Left renal cortex interstitium (tissue), 4 donors: ENCODE measurements around the gene IFNK. TPM values are rescaled to one million over a fixed set of nuclear protein-coding genes. Genes with fewer than 3 reads are reported as not detected.
A peak's percentile ranks its signal among the peaks of the same experiment; 100 is the strongest.

Source experiments
- DNase-seq, 4 donors: peaks; one replicate each; pipeline ENCODE4 v3.0.0-alpha.2; 2013; ENCODE audit warnings: low read depth in 4 of 4, low spot score in 2 of 4, missing footprints in 1 of 4
- polyA plus RNA-seq, 4 donors: library from polyadenylated mRNA; unstranded; fragments of 120-200 nt; gene quantifications; one replicate each; pipeline ENCODE4 v1.2.1, GENCODE V29; 2013; ENCODE audit not compliant: insufficient read length in 4 of 4

Gene IFNK
- polyA plus RNA-seq, 4 donors: not detected

DNA sequence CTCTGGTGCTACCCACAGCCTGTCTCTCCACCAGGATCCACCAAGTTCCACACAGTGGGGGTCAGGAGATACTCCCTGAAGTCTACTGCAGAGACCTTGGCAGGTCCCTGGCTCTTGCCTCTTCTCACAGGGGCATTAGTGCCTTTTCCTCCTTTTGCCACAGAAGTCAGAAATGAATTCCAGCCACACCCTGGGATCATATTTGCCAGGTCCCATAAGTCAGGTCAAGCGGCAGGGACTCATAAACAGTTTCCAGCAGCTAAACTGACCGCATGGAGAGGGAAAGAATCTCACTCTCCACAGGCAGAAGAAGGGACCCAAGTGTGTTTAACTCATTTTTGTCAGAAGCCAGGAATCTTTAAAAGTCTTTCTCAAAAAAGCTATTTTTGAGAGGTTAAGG, 13.3 kb upstream of the IFNK start:
- DNase-seq: no peak

DNA sequence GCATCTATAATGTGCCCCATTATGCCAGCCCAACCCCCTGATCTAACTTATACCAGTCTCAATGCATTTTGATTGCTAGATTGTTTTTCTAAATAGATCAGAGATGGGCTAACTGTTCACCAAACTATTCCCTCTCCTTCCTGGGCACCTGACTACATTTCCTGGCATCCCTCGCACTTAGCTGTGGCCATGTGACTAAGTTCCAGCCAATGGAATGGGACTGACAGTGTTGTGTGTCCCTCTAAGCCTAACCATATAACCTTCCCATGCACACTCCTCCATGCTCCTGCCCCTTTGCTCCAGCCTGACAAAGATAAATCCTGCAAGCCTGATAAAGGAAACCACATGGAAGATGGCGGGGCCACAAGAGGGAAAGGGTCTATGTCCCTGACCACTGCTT, 12.3 kb upstream of the IFNK start:
- no peak for DNase-seq

DNA sequence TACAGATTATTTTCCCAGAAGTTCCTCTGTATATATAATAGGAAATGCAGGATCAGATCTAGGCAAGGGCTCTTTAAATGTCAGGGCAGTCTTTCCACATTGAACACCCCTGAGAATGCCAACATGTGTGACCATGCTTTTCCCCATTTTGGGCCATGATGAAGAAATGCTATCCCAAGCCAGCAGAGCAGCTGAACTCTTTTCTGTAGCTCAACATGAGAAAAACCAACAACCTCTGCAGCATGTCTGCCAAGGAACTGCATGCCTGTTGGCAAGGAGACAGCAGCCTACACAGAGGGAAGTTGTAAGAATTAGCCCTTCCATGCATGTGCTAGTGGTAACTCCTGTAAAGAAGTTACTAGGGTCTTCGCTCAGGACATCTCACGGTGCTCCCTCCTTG, 9.5 kb upstream of the IFNK start:
- no peak for DNase-seq

DNA sequence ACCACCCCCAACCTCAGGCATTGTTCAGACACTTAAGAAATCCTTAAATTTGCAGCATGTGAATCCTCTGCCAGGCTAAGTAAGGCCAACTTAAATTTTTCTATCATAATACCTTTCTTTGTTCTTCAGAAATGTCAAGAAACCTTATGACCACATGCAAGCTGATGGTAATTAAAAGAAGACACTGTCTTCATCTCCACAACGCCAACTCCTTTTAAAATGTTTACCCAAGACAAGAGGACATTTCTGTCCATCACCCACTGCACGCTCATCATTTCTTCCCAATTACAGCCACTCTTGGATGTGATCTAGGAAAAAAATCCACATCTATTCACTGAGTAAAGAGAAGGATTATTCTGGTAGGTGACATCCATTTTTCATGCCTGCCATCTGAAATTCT, 6.1 kb upstream of the IFNK start:
- no peak for DNase-seq

DNA sequence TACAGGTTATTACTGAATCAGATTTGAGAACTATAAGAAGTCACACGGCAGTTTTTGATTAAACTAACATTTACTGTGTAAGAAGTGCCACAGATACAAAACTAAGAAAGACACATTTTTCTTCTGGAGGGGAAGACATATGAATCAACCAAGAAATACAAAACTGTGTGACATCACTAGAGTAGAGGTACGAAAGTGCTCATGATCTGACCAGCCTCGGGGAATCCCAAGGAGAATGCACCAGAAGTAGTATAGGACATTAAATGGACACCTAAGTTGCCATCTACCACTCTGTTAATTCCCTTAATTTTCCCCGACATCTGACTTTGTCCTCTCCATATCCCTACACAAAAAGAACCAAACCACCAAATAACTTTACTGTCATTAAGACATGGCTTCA, 5.3 kb upstream of the IFNK start:
- DNase-seq: no peak

DNA sequence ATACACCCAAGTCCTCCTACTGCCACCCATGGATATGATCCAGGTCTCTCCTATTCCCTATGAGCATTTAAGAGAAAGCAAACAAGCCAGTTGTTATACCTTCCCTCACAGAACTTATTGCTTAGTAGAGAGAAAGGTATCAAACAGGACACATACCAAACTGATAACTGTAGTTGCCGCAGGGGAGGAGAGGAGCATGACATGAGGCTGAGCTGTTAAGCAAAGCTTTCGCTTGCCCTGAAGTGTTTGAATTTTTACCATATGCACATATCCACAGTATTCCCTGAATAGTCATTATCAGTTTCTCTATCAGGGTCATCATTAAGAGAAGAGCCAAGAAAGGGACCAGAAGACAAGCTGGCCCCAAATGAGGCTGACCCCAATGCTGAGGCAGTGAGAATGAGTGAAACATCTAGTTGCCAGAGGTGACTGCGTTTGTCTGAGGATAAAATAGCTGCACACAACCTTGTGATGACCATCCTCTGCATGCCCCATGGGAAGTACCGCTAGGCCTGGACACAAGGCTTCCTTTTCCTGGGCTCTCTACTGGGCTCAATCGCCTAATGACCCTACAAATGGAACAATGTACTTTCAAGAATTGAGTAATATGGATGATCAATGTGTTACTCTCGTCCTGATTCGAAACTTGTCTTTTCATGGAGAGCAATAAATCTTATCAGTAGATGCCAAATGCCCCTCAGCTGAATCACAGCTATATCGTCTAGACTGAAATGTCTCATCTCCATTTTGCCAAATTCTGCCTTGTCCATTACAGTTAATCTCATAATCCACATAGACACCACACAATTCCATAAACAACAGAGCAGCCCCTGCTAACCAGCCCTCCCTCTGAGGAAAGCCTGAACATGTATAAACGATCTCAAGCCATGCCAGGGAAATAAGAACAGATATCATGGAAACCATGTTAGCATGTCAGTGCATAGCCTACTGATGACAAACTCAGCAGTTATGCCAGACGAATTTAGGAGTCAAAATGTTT, 4.3 kb upstream of the IFNK start:
- DNase-seq: no peak

DNA sequence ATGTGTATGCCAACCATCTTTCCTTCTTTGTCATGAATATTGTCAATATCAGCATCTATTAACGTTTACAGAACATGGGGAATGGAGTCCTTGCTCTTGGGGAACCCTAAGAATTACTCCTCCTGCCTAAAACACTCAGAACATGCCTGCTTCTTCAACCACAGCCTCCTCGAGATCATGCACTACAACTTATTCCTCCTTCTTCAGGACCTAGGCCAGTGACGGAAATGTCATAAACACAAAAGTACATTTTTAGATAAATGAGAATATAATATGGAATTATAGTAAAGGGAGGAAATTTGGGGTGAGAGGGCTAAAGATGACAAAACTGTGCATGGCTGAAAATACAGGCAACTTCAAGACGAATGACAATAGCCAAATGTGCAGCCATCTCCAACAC, 3.1 kb upstream of the IFNK start:
- no peak for DNase-seq

DNA sequence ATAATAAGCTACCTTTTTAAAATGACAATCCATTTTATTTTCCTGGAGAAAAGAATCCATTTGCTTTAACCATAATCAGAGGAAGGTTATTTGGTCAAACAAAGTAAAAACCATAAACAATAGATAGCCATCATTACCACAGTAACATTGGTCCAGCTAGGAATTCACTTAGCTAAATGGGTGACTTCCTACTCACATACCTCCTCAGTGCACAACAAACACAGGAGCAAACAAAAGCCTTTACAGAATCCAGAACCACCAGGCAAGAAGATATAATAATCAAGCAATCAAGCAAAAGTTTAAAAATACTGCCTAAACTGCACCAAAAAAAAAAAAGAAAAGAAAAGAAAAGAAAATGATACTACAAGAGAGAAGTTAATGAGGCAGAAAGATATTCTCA, 949 bp upstream of the IFNK start:
- DNase-seq: no peak

DNA sequence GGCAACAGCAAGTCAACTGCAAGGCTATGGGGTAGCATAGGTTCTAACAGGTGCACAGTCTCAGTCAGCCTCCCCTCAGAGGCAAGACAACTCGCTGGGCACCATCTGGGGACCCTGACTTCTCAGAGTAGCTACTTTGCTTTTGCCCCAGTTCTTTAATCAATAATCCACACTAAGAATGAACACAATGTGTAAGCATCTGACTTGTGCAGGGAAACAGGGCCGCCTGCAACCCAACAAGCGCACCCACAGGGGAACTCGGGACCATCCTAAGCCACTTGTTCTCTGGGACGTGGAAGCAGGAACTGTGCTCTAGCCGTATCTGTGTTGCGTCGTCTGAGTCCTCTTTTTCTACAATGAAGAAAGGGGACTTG, 3.6 kb downstream of the IFNK start:
- no peak for DNase-seq

DNA sequence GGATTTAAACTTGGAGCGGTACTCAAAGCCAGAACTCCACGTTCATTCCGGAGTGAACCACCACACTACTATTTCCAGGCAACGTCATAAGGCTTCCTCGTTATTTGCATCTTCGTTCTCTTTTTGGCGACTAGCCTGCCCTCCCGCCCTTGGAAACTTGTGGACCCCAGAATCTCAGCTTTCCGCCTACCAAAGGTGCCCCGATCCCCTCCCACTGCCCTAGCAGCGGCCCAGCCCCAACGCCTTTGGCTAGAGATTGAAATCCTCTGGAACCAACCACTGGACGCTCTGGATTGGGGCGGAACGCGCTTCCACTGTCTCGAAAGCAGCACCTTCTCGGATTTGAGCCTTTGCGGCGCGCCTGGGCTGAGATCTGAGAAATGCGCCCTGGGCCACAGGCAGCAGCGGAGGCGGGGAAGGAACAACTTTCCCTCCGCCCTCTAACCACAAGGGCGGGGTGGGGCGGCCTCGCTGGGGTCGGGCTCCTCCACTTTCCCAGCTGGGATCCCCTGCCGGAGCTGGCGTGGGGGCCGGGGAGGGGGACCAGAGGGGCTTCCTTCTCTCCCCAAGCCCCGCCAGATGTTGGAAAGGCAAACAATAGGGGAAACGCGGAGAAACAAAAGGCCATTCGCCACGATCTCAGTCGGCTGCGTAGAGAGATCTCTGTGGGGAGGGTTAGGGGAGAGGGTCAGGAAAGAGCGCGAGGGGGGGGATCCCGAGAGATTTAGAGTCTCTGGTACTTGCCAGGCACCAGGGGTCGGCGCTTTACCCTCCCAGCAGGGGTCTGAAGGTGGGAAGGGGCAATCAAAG, 4.2 kb downstream of the IFNK start:
- DNase-seq: peak in 2 of 4 donors; percentile 56 to 65

DNA sequence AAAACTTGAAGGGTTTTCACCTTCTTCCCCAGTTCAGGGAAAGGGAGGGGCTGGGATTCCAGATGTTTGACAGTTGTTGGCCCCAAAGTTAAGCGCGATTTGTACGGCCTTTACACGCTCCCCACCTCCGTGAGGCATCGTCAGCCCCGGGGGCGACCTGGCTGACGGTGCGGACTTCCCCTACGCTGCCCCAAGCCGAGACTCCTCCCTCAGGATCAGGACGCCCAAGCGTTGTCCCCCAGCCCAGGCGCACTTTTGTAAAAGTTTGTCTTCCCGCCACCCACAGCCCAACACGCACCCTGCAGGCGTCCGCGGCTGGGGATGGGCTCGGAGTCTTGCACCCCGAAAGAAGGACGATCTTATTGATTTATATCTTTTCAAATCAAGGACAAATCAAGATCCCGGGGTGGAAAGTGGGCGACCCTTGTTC, 4.8 kb downstream of the IFNK start:
- DNase-seq: peak in 2 of 4 donors; percentile 53 to 55

DNA sequence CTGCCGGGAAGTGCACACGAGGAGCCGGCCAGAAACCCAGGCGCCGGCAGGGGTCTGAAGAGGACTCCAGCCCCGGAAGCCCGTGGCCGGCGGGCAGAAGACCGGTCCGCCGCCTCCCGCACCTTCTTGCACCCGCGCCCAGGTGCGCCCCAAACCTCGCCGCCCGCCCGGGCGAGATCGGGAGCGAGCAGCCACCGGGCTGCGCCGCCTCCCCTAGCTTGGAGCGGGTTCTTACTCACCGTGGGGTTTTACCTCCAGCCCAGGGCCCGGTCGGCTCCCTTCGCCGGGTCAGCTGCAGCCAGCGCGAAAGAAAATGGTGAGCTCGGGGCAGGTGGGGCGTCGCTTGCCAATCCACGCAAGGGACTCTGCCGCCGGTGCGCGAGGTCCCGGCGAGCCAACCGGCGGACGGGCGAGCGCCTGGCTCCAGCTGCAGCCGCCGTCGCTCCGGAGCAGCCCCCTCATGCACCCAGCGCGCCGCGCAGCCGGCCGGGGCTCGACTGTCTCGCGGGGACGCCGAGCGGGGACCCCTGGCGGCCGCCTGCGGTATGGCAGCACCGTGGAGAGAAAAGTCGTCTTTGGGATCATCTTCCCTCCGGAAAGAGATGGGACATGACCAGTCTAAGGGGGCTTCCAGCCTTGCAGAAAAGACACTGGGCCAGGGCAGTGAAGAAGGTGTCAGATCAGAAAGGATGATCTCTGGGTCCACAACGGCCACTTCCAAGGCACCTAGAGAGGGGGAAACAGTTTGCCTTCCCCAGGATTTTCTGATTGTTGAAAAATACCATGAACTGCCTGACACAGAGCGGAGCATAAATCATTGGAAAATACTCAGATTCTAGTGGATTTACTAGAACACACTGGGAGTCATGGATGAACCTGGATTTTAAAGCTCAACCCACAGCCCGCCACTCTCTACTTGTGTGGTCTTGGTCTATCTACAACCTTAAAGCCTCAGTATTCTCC, 5.5 kb downstream of the IFNK start, which contains the start of gene MOB3B:
Gene MOB3B (minus strand): TSS at position 499 of the 963 bp plus-strand sequence. CDS start 74,264 bp downstream, outside the sequence.
- DNase-seq: peak in 2 of 4 donors; percentile 72 to 73

DNA sequence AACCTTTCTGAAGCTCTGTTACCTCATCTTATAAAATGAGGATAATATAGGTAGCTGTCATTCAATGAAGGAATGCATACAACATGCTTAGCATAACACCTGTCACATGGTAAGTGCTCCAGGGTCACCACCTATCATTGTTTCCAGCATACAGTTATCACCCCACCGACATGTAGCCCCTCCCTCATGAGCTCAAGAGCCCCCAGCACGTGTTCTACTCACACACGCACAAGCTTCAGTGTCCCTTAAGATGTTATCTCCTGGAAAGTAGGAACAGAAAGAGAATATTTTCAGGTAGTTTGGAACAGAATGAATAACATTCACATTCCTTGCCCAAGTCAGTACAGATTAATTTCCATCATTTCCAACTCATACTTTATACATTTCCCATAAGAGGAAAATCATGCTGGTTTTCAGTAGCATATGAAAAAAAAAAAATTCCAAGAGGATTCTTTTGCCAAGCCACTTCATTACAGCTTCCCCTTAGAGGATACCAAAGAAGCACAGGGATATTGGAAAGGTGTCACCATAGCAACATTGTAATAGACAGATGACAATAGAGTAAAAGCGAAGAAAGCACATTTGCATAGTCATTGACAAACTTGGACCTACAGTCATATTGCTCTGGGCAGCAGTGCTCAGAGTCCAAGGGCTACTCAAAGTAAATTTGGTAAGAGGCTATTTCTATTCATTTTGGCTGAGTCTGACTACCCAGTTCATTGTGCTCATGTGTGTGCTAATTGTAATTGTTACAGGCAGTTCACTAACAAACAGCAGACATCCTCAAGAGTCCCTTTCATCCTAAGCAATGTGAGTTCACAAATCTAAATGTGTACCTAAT, 7.0 kb downstream of the IFNK start:
- no peak for DNase-seq

DNA sequence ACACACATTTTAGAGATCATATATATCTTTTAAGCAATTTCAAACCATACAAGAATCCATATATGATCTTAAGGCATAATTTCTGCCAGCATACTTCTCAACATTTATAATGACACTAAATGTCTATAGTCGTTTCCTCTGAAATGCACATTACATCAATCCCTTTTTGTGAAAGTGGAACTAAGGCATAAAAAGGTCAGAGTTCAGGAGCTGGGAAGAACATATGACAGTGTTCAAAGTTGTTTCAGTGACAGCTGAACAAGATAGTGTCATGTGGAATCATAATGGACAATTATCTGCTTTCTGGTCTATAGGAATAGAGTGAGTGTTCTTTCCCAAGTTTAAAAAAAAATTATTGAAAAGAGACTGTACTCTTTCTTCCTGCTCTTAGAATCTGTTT, 8.0 kb downstream of the IFNK start:
- DNase-seq: no peak

DNA sequence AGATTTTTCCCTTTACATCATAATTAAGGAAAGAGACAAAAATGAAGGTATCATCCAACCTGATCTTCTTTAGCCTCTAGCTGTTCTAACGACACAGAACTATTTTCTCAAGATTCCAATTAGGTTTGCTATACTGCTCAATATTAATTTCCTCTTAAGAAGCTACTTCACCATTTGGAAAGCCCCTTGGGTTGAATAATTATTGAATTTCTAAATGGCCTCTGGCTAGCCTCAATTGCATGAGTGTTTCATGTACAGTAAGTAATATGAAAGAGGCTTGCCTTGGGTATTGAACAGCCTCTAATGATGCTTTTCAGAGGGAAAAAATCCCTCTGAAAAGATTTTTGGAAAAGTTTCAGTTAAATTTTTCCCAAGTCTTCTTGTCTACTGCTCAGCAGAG, 9.2 kb downstream of the IFNK start:
- DNase-seq: no peak

DNA sequence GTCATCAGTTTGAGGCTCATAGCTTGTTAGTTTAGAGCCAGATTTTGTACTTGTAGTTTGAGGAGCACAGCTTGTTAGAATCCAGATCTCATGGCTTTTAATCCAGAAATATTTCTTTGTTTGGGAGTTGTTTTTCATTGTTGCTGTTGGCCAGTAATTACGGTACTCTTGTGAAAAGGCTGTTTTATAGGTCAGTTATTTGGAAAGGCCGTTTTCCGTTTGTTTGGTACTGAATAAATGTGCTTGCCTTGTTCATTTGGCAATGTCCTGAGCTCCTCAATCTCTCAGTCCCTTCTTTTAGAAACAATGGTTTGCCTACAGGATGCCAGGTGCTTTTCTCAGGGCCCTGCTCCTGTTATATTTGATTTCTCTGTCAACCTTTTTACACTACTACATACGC, 10.0 kb downstream of the IFNK start:
- DNase-seq: no peak

DNA sequence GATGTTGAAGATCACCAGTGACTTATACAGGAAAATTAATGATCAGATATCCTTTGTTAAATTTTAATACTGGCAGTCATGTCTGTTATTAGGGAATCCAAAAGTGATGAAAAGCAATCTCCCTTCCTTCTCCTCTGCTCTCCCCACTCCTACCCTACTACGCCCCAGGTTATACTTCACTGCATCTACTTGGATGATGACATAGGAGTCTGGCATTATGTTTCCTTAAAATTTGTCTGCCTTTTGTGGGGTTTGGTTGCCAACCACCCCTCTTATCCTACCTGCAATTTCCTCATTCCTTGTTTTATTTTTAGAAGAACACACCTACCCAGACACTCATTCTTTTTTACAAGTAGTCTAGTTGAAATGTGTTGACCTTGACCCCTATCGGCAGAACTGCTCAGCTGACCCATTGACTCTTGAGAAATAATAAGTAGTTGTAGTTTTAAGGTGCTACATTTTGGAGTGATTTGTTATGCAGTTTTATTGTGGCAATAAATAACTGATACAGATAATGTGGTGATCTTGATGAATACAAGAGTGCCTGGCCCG, 10.6 kb downstream of the IFNK start:
- no peak for DNase-seq

DNA sequence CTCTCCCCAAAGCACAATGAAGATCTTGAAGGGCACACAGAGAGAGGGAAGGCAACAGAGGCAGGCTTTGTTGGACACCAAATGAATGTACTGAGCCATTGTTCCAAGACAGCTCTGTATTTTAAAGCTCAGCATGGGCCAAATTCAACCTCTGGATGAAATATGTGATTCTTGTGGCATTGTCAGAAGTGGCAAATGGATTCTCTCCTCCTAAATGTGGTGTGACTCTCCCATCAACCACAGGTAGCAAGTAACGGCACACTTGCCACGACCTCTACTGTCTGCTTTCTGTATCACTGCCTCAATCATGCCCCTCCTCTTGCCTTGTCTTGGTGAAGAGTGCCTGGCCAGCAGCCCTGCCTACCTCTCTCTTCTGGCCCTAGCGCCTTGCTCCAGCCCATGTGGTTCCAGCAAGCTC, 11.6 kb downstream of the IFNK start:
- DNase-seq: no peak

DNA sequence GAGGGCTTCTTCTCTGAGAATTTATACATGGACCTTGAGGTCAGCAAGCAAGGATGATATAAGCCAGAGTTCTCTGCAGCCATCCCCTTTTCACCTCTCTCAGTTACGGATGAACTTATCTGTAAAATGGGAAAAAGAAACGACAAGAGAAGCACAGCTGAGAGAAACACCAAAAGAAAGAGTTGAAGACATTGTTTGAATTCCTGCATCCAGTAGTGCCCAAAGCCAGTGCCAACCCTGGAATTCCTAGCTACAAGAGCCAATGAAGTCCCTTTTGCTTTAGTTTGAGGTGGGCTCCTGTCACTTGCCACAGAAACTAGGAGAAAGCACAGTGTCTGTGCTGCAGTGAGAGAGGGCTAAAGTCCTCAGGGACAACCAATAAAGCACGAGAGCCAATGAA, 12.1 kb downstream of the IFNK start:
- no peak for DNase-seq
